Osteoblast (primary cell): ENCODE data around the gene MMS22L. TPM values are rescaled to one million over a fixed set of nuclear protein-coding genes. Genes with fewer than 3 reads are reported as not detected.

Experiments used
- DNase-seq: peaks from one replicate; pipeline ENCODE4 v3.0.0; 2011; ENCODE audit warnings: low spot score, mixed read lengths; ENCODE audit not compliant: insufficient read length; ENCODE audit errors: missing footprints
- H2AFZ ChIP-seq: 2 replicates; pipeline ENCODE4 v1.6.0; 2011; ENCODE audit warnings: mild to moderate bottlenecking, low read length
- H3K27ac ChIP-seq: 2 replicates; pipeline ENCODE4 v1.5.1; 2011; ENCODE audit warnings: mild to moderate bottlenecking, low read depth, low read length, moderate library complexity
- H3K27me3 ChIP-seq: 2 replicates; pipeline ENCODE4 v1.6.0; 2012; ENCODE audit warnings: mild to moderate bottlenecking, control low read depth, inconsistent platforms, low read length, moderate library complexity; ENCODE audit not compliant: insufficient read depth
- H3K36me3 ChIP-seq: 2 replicates; pipeline ENCODE4 v1.5.1; 2011; ENCODE audit warnings: mild to moderate bottlenecking, low read length, control low read depth, moderate library complexity; ENCODE audit not compliant: insufficient read depth
- H3K4me1 ChIP-seq: 2 replicates; pipeline ENCODE4 v1.5.1; 2011; ENCODE audit warnings: mild to moderate bottlenecking, low read length, control low read depth, moderate library complexity; ENCODE audit not compliant: insufficient read depth
- H3K4me2 ChIP-seq: 2 replicates; pipeline ENCODE4 v1.6.0; 2011; ENCODE audit warnings: mild to moderate bottlenecking, low read length; ENCODE audit not compliant: insufficient read depth
- H3K4me3 ChIP-seq: fragments of 200-600 bp; sonication (generic); 3 replicates; pipeline ENCODE4 v1.5.1; 2012; ENCODE audit warnings: mild to moderate bottlenecking, low read length, inconsistent platforms; ENCODE audit not compliant: insufficient read depth
- H3K79me2 ChIP-seq: 2 replicates; pipeline ENCODE4 v1.6.0; 2012; ENCODE audit warnings: mild to moderate bottlenecking, low read length, control low read depth, inconsistent platforms; ENCODE audit not compliant: insufficient read depth
- H3K9me3 ChIP-seq: 2 replicates; pipeline ENCODE4 v1.5.1; 2011; ENCODE audit warnings: low read depth, low read length, control low read depth
- H4K20me1 ChIP-seq: 2 replicates; pipeline ENCODE4 v1.6.0; 2012; ENCODE audit warnings: mild to moderate bottlenecking, low read length, control low read depth; ENCODE audit not compliant: insufficient read depth
- total RNA-seq: library from RNA; depleted of rRNA; stranded (reverse); fragments of >200 nt; gene quantifications from 2 replicates; pipeline ENCODE4 v1.2.3, GENCODE V29; 2012
- TF ChIP-seq, protein P1 (sequence below): IDR thresholded peaks from 2 replicates; pipeline ENCODE4 v1.5.1; 2011; ENCODE audit warnings: mild to moderate bottlenecking, low read depth, low read length, moderate library complexity; ENCODE audit errors: extremely low read depth

The MMS22L gene
- total RNA-seq, 1 donor = 11.9 TPM

DNA sequence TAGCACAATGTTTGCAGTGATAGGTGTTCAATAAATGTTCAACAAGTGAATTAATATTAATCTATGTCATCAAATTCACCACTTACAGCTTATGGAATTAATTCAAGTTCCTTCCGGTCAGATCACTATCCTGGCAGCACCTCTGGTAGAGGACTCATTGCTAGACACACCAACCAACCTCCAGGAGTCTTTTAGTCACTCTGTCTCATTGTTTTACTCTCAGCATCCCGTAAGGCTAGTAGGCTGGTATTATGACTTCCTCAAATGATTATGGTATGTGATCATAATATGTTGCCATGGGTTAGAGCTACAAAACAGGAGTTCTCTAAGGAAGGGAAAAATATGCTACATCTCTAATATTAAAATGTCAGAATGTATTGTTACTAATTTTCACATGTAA lies 21.7 kb upstream of the MMS22L start:
- TF ChIP-seq, protein P1, sequence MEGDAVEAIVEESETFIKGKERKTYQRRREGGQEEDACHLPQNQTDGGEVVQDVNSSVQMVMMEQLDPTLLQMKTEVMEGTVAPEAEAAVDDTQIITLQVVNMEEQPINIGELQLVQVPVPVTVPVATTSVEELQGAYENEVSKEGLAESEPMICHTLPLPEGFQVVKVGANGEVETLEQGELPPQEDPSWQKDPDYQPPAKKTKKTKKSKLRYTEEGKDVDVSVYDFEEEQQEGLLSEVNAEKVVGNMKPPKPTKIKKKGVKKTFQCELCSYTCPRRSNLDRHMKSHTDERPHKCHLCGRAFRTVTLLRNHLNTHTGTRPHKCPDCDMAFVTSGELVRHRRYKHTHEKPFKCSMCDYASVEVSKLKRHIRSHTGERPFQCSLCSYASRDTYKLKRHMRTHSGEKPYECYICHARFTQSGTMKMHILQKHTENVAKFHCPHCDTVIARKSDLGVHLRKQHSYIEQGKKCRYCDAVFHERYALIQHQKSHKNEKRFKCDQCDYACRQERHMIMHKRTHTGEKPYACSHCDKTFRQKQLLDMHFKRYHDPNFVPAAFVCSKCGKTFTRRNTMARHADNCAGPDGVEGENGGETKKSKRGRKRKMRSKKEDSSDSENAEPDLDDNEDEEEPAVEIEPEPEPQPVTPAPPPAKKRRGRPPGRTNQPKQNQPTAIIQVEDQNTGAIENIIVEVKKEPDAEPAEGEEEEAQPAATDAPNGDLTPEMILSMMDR = no peak
- H3K36me3 ChIP-seq = no peaks in the 10 kb centered on the region
- H3K9me3 ChIP-seq = no peaks in the 10 kb centered on the region

DNA sequence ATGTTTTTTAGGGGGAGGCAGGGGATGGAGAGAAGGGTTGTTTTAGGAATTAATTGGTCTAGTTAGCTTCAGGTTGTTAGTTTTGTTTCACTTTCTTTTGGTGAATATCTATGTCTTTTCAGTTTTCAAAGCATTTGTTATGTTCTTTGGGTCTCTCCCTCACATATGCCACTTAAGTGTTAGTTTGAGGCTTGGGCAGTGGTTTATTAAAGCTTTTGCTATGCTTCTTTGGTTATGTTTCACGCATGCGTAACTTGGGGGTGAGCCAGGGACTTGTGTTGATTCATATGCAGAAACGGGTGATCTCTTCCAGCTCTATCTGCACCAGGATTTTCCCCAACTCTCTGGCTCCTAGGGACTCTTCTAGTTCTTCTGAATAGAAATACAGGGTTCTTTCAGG lies 11.4 kb upstream of the MMS22L start:
- Histone ChIP-seq H3K27ac (no peak overlapping the region), H3K4me1 (peaks cover 6% of the 10 kb centered on the region), H3K27me3 (no peaks in the 10 kb centered on the region), H3K36me3 (no peaks in the 10 kb centered on the region), H3K9me3 (no peaks in the 10 kb centered on the region), H3K79me2 (no peaks in the 10 kb centered on the region), H4K20me1 (no peaks in the 10 kb centered on the region), H3K4me2 (peak overlapping the region; percentile 53), H3K4me3 (peak overlapping the region; percentile 30), H2AFZ (peak overlapping the region; percentile 58)
- TF ChIP-seq, protein P1 = no peak
- DNase-seq = no peak

More for the DNA sequence above, 21.7 kb upstream of the MMS22L start:
- Histone ChIP-seq H3K27me3 (peaks cover 14% of the 10 kb centered on the region), H3K4me3 (no peak overlapping the region), H3K4me1 (no peaks in the 10 kb centered on the region), H4K20me1 (no peaks in the 10 kb centered on the region), H3K4me2 (no peak overlapping the region), H2AFZ (no peak overlapping the region), H3K79me2 (no peaks in the 10 kb centered on the region), H3K27ac (no peak overlapping the region)
- DNase-seq = no peak

DNA sequence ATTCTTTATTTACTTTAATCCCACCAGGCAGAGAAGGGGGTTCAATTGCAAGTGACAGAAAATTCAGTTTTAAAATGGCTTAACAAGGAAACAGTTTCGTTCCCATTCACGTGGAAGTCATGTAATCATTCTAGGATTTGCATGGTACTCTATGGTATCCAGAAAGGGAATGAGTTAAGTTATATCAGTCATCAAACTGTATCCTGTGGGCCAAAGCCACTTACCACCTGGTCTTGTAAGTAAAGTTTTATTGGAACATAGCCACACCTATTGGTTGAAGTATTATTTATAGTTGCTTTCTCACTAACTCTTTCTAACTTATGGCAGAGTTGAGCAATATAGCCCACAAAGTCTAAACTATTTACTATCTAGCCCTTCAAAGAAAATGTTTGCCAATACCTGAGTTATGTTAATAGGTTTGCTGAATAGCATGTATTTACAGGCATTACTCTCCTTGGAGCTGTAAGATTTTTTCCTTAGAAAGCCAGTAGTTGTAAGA lies 10.2 kb upstream of the MMS22L start:
- no peak for DNase-seq
- Histone ChIP-seq H2AFZ (no peak overlapping the region), H4K20me1 (no peaks in the 10 kb centered on the region), H3K4me2 (no peak overlapping the region), H3K4me3 (no peak overlapping the region), H3K79me2 (no peaks in the 10 kb centered on the region), H3K27ac (no peak overlapping the region), H3K9me3 (no peaks in the 10 kb centered on the region), H3K27me3 (no peaks in the 10 kb centered on the region), H3K36me3 (no peaks in the 10 kb centered on the region), H3K4me1 (peaks cover 6% of the 10 kb centered on the region)
- TF ChIP-seq, protein P1 = no peak

DNA sequence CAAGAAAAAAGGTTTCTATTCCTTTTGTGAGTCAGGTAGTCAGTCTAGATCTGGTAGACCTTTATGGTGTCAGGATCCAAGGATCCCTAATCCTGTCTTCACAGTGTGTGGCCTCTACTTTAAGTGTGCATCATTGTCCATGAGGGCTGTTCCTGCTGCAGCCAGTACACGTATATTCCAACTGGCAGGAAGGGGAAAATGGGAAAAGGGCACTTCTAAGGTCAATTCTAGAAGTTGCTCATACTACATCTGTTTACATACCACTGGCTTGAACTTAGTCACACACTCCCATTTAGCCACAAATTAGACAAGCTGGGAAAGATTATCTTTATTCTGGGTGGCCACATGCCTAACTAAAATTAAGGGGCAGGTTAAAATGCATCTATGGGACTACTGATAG lies 9.7 kb upstream of the MMS22L start:
- no peak overlapping the region for H3K4me3 ChIP-seq
- H3K27me3 ChIP-seq = no peaks in the 10 kb centered on the region
- peaks cover 6% of the 10 kb centered on the region for H3K4me1 ChIP-seq
- no peak for DNase-seq
- no peaks in the 10 kb centered on the region for H3K79me2 ChIP-seq
- no peaks in the 10 kb centered on the region for H4K20me1 ChIP-seq
- no peaks in the 10 kb centered on the region for H3K36me3 ChIP-seq
- H3K4me2 ChIP-seq = no peak overlapping the region
- no peaks in the 10 kb centered on the region for H3K9me3 ChIP-seq
- no peak overlapping the region for H2AFZ ChIP-seq
- TF ChIP-seq, protein P1 = no peak
- H3K27ac ChIP-seq = no peak overlapping the region
